HS-5 (cell line): ENCODE measurements around the gene PISD.
"Not testable (repeated sequence)": the region's sequence is repeated elsewhere in the genome, so short reads cannot be mapped to it uniquely, and the experiment has no call there.

Experiments
- DNase-seq: peaks from one replicate; pipeline ENCODE4 v3.0.0-alpha.2; 2012; ENCODE audit warnings: low read depth

The PISD gene

DNA sequence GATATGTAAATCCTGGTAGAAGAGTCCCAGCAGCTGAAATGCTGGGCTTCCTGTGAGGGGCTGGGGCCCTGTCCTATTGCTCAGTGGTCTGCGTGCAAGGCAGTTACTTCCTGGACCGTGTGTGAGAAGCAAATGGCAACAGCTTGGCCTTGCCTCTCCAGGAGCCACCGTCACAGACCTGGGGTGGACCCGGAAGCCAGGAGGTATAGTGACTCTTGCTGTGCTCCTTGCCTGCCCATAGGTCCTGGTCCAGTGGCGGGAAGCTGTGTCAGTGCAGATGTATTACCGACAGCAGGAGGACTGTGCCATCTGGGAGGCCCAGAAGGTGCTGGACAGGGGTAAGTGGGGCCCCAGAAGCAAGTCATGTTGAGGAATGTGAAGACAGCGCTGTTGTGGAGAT lies 54.3 kb downstream of the PISD start:
- no peak for DNase-seq

DNA sequence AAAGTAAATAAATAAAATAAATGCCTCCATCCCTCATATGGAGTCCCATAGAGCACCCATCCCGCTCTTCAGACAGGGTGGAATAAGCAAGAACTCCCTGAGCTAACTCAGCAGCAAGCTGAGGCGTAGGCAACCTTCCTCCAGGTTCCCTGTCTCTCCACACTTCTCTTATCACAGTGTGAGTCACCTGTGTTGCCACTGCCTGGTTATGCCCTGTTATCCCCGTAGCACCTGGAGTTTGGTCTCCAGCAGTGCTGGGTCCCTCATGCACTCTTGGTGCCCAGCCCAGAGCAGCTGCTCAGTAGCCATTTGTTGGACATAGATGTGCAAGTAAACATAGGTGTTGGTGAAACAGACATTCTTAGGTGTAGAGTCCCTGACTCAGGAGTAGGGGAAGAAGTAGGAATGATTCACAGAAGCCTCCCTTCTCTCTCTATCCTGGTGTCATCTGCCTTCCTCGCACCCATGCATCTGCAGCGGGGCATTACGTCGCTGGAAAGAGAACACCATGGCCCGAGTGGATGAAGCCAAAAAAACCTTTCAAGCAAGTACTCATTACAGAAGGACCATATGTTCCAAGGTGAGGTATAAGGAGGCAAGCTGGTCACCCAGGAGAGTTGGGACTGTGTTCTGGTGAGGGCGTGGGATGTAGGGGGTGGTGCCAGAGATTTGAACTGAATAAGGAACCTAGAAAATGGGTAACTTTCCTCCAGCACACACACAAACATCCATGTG lies 56.0 kb downstream of the PISD start:
- no peak for DNase-seq

DNA sequence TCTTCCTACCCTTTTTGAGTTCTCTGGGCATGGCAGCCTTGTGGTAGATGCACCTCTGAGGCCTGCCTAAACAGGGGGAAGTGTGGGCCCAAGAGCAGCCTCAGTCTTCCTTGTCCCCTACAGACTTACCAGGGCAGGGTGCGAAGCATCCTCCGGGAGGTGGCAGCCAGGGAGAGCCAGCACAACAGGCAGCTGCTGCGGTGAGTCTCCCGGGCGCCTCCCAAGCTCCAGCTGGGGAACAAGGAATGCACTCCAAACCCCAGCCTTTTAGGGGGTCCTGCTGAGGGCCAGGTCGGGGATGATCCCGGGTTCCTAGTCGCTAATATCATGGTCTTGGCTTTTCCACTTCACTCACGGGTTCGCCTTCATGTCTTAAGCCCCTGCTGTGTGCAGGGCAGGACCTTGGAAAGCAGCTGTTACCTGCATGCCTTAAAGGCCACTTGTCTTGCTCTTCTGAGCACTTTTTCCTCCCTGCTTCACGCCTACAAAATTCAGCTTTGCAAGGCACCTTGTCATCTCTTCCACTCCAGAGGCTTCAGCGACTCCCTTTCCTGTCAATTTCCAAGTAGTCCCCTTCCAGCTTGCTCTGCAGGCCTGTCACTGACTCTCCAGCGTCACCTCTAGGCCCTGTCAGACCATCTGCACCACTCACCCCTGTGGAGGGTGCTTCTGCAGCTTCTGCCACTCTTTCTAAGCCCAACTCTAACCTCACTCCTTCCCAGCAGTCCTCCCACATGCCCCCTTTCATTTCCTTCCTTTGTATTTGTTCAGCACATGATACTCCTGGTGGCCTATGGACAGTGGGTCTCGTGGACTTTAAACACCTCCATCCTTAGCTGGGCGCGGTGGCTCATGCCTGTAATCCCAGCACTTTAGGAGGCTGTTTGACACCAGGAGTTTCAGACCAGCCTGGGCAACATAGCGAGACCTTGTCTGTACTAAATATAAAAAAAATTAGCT lies 57.0 kb downstream of the PISD start:
- DNase-seq: no peak

DNA sequence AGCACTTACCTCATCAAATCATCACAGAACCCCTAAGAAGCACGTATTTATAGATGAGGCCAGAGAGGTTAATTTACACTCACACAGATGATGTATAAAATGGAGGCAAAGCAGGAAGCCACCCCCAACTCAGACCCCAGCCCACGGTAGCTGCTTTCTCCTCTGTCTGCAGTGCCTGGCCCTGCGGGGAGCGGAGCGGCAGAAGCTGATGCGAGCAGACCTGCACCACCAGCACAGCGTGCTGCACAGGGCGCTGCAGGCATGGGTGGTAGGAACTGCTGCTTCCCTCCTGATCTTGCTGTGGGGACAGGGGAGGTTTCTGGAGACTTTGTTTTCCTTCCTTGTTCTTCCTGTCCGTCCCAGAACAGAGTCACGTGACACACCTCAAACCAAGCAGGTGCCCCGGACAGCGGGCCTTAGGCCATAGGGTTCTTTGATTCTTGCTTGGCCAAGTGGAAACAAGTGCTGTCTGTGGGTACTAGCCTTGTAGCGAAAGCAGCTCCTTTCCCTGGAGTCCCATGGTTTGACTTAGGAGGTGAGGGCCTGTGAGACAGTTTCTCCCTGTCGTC lies 57.8 kb downstream of the PISD start:
- DNase-seq: no peak

DNA sequence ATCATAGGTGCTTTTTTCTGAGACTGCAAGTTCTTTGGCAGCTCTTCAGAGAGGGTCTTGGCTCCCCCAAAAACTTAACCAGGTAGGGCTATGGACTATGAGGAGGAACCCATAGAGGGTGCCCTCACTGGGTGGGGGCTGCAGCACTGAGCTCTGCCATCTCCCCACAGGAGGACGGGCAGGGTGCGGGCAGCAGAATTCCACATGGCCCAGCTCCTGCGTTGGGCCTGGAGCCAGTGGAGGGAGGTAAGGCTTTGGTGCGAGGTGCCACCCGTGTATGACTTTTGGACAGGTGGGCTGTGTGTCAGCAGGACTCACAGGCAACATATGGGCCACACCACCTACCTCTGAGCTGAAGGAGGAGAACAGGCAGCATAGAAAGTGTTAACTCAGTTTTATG lies 58.4 kb downstream of the PISD start:
- DNase-seq: no peak

DNA sequence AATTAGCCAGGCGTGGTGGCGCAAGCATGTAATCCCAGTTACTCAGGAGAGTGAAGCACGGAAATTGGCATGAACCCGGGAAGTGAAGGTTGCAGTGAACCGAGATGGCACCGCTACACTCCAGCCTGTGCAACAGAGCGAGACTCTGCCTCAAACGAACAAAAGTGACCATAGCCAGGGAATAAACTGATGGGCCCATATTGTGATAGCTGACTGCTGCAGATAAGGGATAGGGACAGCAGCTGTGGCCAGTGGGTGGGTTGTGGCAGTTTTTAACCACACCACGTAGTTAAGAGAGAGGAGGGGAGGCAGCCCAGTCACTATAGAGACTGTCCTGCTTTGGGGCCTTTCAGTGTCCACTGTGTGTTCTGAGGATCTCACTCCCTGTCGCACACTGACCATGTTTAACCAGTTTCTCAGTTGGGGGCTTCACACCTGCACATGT lies 58.9 kb downstream of the PISD start:
- DNase-seq: no peak

DNA sequence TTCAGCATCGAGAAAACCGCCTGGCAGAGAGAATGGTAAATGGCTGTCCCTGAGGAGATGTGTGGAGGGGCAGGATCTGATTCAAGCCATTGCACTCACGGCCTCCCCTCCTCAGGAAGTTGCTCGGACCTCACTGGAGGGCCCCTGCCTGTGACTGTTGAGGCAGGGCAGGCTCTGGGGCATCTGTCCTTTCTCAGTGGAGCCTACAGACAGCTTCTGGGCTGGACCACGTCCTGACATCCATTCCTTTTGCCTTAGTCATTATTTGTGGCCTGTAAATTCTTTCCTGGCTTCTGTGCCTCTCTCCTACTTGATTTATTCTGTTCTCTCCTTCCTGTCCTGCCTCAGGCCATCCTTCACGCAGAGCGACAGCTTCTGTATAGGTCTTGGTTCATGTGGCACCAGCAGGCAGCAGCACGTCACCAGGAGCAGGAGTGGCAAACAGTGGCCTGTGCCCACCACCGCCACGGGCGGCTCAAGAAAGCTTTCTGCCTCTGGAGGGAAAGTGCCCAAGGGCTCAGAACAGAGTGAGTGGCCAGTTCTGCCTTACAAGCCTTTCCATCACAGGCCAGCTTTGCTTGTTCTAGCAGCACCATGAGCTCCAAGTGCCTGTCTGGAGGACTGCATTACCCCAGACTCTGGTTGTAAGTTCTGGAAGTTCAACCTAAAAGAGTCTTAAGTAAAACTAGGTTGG lies 59.6 kb downstream of the PISD start:
- peak; percentile 56 for DNase-seq

DNA sequence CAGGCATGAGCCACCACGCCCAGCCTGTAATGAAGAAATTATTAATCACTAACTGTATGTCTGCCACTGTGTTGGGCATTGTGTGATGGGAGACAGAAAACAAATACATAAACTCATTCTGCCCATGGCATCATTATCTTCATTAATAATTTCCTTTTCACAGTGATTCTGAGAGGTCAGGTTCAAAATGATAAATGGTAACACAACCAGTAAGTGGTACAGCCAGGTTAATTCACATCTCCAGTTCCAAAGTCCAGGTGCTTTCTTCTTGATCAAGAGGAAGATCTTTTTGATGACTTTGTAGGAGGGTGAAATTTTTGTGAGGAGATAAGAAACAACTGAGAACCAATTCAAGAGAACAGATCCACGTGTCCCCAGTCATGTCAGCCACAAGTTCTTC lies 66.7 kb downstream of the PISD start:
- no peak for DNase-seq

DNA sequence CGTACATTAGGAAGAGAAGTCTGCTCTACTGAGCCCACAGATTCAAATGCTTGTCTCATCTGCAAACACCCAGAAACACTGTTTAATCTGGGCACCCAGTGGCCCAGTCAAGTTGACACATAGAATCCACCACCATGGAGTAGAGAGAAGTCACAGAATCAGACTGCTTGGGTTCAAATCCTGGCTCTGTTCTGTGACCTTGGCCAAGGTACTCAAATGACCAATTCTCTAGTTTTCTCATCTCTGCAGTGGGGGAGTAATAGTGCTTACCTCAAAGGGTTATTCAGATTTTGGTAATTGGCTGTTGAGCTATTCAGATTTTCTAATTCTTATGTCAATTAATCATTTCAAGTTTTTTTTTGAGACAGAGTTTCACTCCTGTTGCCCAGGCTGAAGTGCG lies 71.9 kb downstream of the PISD start:
- not testable (repeated sequence) for DNase-seq

DNA sequence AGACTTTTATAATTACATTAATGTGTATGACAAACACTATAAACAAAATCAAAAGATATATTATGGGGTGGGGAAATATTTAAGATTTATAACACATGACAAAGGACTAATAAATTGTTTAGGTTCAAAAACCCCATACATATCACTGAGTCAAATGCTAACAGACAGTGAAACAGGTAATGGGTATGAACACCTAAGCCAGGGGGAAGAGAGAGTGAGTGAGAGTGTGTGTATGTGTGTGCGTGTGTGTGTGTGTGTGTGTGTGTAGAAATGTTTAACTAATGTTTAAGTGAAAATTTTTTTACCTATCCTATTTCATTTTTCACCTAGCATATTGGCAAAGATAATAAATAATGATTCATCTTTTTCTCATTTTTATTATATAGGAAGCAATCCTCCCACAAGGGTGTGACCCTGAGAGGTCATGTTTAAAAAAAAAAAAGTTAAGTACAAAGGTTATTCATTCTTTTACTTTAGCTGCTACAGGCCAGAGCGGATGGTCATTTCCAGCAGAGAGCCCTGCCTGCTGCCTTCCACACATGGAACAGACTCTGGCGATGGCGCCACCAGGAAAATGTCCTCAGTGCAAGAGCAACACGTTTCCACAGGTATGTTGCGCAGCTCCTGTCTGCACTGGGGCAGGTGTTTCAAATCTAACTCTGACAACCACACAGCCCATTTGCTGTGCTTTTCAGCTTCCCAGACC lies 72.9 kb downstream of the PISD start:
- no peak for DNase-seq

DNA sequence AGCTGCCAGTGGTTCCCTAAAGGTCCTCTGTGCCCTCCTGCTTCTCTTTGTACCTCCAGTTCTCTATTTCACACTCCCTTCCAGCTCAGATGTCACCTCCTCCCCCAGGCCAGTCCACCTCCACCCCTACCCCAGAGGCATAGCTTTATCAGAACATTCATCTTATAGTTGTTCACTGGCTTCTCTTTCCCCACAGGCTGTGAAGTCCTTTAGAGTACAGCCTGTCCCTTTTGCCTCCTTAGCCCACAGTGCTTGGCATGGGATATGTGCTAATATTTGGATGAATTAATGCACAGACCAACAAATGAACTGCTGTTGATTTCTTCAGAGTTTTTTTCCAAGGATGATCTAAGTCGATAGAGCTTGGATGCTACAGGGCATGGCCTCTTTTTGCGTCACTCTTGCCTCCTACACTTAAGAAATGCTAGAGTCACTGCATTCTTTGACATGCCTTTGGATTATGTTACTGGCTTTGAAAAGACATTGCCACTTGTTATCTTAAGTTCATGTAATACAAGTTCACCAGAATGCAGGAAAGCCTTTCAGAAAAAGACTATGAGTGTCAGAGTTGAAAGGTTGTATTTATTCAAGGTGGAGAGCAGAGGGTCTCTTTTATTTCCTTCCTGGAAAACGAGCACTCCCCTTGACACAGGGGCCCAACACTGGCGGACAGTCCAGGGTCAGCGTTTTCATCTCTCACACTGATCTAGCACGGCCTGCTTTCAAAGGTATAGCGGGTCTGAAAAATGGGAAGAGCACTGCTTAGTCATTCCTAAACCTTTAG lies 75.7 kb downstream of the PISD start:
- no peak for DNase-seq

DNA sequence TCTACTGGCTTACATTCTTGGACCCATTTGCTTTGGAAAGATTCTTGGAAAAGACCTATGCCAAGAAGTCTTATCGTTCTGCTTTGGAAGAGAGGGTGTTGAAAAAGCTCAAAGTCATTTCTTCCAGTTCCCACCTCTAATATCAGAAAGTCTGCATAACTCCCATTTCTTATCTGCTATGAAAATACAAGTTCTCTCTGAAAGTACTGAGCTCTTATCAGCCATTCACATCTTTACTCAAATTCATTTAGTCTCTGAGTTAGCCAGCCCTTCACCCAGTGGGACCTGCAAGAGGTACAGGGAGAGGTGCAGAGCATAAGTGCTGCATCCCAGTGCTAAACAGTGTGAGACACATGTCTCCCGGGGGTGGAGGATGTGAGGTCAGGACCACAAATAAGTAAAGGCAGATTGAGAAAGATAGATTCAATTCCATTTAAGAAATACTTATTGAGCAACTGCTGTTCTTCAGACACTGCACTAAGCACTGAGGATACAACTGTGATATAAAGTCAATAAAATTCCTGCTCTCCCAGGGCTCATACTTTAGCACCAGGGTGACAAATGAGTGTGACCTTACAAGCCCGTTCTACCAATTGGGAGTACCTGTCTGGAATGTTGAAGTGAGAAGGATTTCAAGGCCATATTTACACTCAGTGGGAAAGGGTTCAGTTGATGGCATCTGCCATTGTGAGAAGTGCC lies 76.7 kb downstream of the PISD start:
- no peak for DNase-seq

DNA sequence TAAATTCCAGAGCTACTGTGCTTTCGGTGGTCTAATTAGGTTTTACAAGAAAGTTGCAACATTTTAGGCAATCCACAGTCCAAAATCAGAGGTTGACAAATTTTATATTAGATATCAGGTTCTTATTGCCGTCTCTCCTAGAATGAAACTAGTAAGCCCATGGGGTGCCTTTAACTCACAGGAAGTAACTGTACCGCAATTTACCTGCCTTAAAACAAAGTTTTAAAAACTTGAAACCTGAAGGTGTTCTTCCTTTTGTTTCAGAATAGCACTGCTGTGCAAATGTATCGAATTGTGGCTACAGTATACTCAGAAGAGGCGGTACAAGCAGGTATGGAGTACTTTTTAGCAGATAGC lies 77.2 kb downstream of the PISD start:
- no peak for DNase-seq

DNA sequence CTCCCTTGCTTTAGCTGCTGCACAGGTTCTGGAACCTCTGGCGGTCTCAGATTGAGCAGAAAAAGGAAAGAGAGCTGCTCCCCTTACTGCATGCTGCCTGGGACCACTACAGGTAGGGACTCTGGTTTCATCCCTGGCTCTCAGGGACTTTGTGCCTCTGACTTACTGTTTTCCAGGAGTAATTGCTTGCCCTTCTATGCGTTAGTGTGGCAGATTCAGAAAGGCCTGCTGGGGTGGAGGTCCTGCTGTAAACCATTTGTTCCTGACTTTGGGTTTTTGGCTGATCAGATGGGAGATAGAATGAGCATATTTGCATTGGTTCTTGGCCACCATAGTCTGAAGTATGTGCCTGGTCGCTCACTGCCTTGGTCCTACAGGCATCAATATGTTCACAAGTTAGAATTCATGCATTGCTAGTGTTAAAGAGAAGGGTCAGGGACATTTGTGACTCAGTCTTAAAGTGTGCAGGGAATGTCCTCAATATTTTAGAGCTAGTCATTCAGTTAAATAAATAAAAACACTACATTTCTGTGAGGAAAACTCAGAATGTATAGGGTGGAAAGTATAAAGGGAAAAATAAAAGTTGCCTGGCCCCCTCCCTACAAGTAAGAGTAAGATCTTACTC lies 78.0 kb downstream of the PISD start:
- peak; percentile 24 for DNase-seq

DNA sequence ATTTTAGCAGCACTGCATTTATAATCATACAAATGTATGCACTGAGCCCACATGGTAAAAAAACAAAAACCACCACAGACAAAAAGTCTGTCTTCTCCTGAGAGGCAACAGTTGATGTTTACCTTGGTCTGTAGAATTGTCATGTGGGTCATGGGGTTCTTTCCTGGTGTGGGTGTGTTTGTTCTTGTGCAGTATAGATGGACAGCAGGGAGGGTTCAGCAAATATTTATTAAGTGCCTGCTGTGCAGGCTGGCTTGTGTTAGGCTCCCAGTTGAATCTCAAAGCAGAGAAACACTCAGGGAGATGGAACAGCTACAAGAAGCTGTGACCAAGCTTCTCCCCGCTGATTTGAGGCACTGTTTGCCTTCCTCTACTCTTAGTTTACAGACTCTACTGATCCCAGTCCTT lies 82.2 kb downstream of the PISD start:
- DNase-seq: no peak

DNA sequence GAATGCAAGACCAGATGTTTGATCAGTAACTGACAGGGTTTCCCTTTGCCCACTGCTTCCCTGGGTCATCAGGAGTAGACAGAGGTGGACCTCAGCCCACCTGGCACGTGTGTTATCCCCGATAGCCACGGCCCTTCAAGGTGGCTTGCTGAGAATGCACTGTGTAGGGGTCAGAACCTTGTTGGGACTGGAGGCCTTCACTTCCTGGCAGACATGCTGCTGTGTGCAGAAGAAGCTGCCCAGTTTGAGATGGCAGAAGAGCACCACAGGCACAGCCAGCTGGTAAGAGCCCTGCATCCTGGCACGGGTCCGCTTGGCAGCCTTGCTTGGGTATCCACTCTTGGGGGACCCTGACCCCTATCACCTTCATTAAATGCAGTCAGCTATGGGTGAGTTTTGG lies 83.8 kb downstream of the PISD start:
- no peak for DNase-seq

DNA sequence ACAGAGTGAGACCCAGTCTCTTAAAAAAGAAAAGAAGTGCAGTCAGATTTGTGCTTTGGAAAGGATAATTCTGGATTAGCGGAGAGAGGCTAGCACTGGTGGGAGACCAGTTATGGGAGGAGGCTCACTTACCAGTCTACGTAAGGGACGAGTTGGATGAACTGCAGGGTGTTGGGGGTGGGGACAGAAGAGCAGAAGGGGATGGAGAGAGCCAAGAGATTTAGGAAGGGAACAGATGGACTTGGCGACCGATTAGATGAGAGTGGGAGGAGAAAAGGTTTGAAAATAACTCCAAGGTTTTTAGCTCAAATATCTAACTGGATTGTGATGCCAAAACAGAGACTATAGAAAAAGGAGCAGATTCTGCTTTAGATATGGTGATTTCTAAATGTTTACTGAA lies 84.3 kb downstream of the PISD start:
- DNase-seq: no peak

DNA sequence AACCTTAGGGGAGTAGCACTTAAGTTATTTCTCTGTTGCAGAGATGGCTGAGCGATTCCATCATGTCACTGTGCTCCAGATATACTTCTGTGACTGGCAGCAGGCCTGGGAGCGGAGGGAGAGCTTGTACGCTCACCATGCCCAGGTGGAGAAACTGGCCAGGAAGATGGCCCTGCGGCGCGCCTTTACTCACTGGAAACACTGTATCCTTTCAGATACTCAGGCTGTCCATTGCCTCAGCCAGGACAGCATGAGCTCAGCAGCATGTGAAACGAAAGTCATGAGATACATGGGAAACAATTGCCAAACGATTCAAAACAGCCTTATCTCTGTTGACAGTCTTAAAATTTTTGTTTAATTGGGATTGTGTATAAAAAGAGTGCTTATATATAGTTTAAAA lies 86.8 kb downstream of the PISD start:
- no peak for DNase-seq

DNA sequence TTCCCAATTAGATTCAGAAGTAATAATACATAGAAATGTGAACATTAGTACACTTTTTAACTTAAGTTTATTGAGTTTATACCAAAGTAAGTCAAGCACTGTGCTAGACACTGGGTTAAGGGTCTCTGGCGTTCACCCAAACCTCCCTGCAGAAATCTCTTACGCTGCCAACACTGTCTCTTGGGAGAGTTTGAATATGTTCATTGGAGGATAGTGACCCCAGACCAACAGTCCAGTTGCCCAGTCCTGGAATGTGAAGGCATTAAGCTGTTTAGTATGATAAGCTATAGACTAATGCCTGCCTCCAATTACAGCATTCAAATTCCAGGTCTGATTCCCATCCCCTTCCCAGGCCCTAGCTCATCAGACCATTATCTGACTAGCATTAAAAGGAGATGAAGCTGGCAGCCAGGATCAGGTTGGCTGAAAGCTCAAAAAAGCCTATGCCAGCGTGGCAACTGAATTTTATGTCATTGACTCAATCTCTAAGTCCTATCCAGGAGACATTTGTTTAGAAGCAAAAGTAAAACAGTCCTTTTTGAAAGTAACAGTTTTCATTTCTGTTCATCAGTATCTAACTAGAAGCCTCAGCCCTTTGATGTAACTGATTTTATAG lies 87.9 kb downstream of the PISD start:
- no peak for DNase-seq
